H1 (cell line): ENCODE measurements around the gene PRR5L. TPM values are rescaled to one million over a fixed set of nuclear protein-coding genes. Genes with fewer than 3 reads are reported as not detected.

Source experiments
- CTCF ChIA-PET: fragments of 300-600 bp; sonication (Branson Sonifier 250); formaldehyde crosslinking; loops from one replicate; lab custom pipeline; 2021; ENCODE audit not compliant: partially characterized antibody; lab: Charles Lee
- POLR2A ChIA-PET: fragments of 300-600 bp; sonication (Branson Sonifier 250); formaldehyde crosslinking; loops from one replicate; lab custom pipeline; 2021; ENCODE audit warnings: inconsistent platforms; ENCODE audit not compliant: partially characterized antibody; lab: Charles Lee
- DNase-seq, 2 experiments: peaks; one replicate each; pipeline versions ENCODE4 v3.0.0 to v3.0.0-alpha.2; 2010 to 2022; ENCODE audit warnings: low spot score in 2 of 2, low read depth in 1 of 2, mixed read lengths in 1 of 2
- FAIRE-seq: peaks from 2 replicates; lab custom pipeline; 2011; peaks lifted over from hg19 to GRCh38; lab: Jason Lieb, UNC
- H2AFZ ChIP-seq: 2 replicates; pipeline ENCODE4 v1.8.1; 2012; ENCODE audit warnings: low read length, inconsistent platforms
- H2AK5ac ChIP-seq: 2 replicates; pipeline ENCODE4 v1.6.1; 2013; ENCODE audit warnings: low read depth, low read length
- H2BK120ac ChIP-seq: replicated peaks from 2 replicates; pipeline ENCODE3; 2013; ENCODE audit warnings: low read depth, low read length, inconsistent platforms
- H2BK12ac ChIP-seq: 2 replicates; pipeline ENCODE4 v1.6.1; 2013; ENCODE audit warnings: low read depth, low read length
- H2BK15ac ChIP-seq: 2 replicates; pipeline ENCODE4 v1.6.1; 2013; ENCODE audit warnings: low read length
- H2BK20ac ChIP-seq: 2 replicates; pipeline ENCODE4 v1.6.1; 2013; ENCODE audit warnings: low read length
- H2BK5ac ChIP-seq: 2 replicates; pipeline ENCODE4 v1.6.1; 2013; ENCODE audit warnings: low read depth, low read length
- H3K14ac ChIP-seq: 2 replicates; pipeline ENCODE4 v1.6.1; 2013; ENCODE audit warnings: inconsistent platforms; ENCODE audit not compliant: insufficient read length
- H3K18ac ChIP-seq: 2 replicates; pipeline ENCODE4 v1.6.1; 2013; ENCODE audit warnings: low read length; ENCODE audit errors: extremely low read depth
- H3K23ac ChIP-seq: 2 replicates; pipeline ENCODE4 v1.6.1; 2013; ENCODE audit warnings: inconsistent platforms; ENCODE audit not compliant: insufficient read length
- H3K23me2 ChIP-seq: 2 replicates; pipeline ENCODE4 v1.6.1; 2013; ENCODE audit warnings: low read depth, low read length
- H3K27ac ChIP-seq: 2 replicates; pipeline ENCODE4 v1.6.1; 2011; ENCODE audit warnings: low read depth, low read length, inconsistent platforms
- H3K27me3 ChIP-seq, 4 experiments: replicated peaks in 1 of 4; 1 replicate in 1 of 4; 2 replicates in 3 of 4; pipeline versions ENCODE4 v1.6.1 to v1.8.1; 2011 to 2013; ENCODE audit warnings: low read length in 3 of 4, mild to moderate bottlenecking in 3 of 4, inconsistent platforms in 2 of 4, mixed read lengths in 2 of 4, moderate library complexity in 1 of 4; ENCODE audit not compliant: control insufficient read depth in 3 of 4, insufficient read depth in 3 of 4; ENCODE audit errors: extremely low read depth in 1 of 4
- H3K36me3 ChIP-seq, 4 experiments: 2 replicates each; pipeline versions ENCODE4 v1.6.1 to v1.8.1; 2011 to 2013; ENCODE audit warnings: mild to moderate bottlenecking in 4 of 4, low read length in 3 of 4, moderate library complexity in 2 of 4, control low read depth in 1 of 4, inconsistent platforms in 1 of 4; ENCODE audit not compliant: insufficient read depth in 4 of 4, control insufficient read depth in 2 of 4
- H3K4ac ChIP-seq: replicated peaks from 2 replicates; pipeline ENCODE3; 2013; ENCODE audit warnings: low read length, low read depth, mixed read lengths, inconsistent platforms; ENCODE audit not compliant: insufficient read length
- H3K4me1 ChIP-seq, 4 experiments: replicated peaks in 1 of 4; 1 replicate in 1 of 4; 2 replicates in 3 of 4; pipeline versions ENCODE4 v1.6.1 to v1.8.1; 2011 to 2013; ENCODE audit warnings: low read length in 3 of 4, inconsistent platforms in 2 of 4, mixed read lengths in 1 of 4; ENCODE audit not compliant: insufficient read depth in 4 of 4, control insufficient read depth in 3 of 4
- H3K4me2 ChIP-seq, 2 experiments: 2 replicates each; pipeline versions ENCODE4 v1.6.1 to v1.8.1; 2011 to 2013; ENCODE audit warnings: low read depth in 2 of 2, low read length in 2 of 2, control low read depth in 1 of 2, inconsistent platforms in 1 of 2, mild to moderate bottlenecking in 1 of 2; ENCODE audit not compliant: insufficient read depth in 1 of 2
- H3K4me3 ChIP-seq, 4 experiments: fragments of 200-600, 300-600 bp in 1 of 4; sonication (generic), shearing (Covaris generic), sonication (Bioruptor Twin) in 1 of 4; 2 replicates each; pipeline versions ENCODE4 v1.5.1 to v1.8.1; 2011 to 2016; ENCODE audit warnings: low read length in 4 of 4, low read depth in 3 of 4, control low read depth in 2 of 4, inconsistent platforms in 2 of 4, mild to moderate bottlenecking in 2 of 4, mixed read lengths in 1 of 4, moderate library complexity in 1 of 4; ENCODE audit not compliant: insufficient read depth in 2 of 4; ENCODE audit errors: extremely low read depth in 1 of 4
- H3K56ac ChIP-seq: replicated peaks from 2 replicates; pipeline ENCODE3; 2013; ENCODE audit warnings: low read depth, mild to moderate bottlenecking, mixed read lengths, low read length, inconsistent platforms; ENCODE audit not compliant: insufficient read length
- H3K79me1 ChIP-seq: 2 replicates; pipeline ENCODE4 v1.6.1; 2013; ENCODE audit warnings: low read depth, low read length, control low read depth
- H3K79me2 ChIP-seq, 2 experiments: 2 replicates each; pipeline versions ENCODE4 v1.6.1 to v1.8.1; 2012 to 2013; ENCODE audit warnings: low read length in 2 of 2, mild to moderate bottlenecking in 2 of 2, inconsistent platforms in 1 of 2; ENCODE audit not compliant: insufficient read depth in 2 of 2, control insufficient read depth in 1 of 2
- H3K9ac ChIP-seq, 4 experiments: replicated peaks in 1 of 4; 1 replicate in 1 of 4; 2 replicates in 3 of 4; pipeline versions ENCODE4 v1.6.1 to v1.8.1; 2011 to 2013; ENCODE audit warnings: low read depth in 3 of 4, low read length in 3 of 4, control low read depth in 2 of 4, mild to moderate bottlenecking in 2 of 4, moderate library complexity in 2 of 4, inconsistent platforms in 1 of 4; ENCODE audit errors: extremely low read depth in 1 of 4
- H3K9me3 ChIP-seq, 2 experiments: 2 replicates each; pipeline versions ENCODE4 v1.6.1 to v1.8.1; 2012 to 2013; ENCODE audit warnings: mild to moderate bottlenecking in 2 of 2, moderate library complexity in 2 of 2, control low read depth in 1 of 2, inconsistent platforms in 1 of 2, low read depth in 1 of 2, low read length in 1 of 2, mixed read lengths in 1 of 2; ENCODE audit not compliant: insufficient read depth in 2 of 2
- H4K20me1 ChIP-seq, 2 experiments: replicated peaks in 1 of 2; 2 replicates each; pipeline versions ENCODE3 to v1.8.1; 2011 to 2013; ENCODE audit warnings: inconsistent platforms in 2 of 2, low read length in 2 of 2, mild to moderate bottlenecking in 1 of 2; ENCODE audit not compliant: insufficient read depth in 2 of 2, control insufficient read depth in 1 of 2
- H4K5ac ChIP-seq: 2 replicates; pipeline ENCODE4 v1.6.1; 2013; ENCODE audit warnings: low read length, low read depth, mixed read lengths, inconsistent platforms; ENCODE audit not compliant: insufficient read length
- H4K8ac ChIP-seq: 2 replicates; pipeline ENCODE4 v1.8.0; 2013; ENCODE audit warnings: mild to moderate bottlenecking, moderate library complexity, low read length, inconsistent platforms; ENCODE audit not compliant: insufficient read depth; ENCODE audit errors: extremely low read depth
- H4K91ac ChIP-seq: replicated peaks from 2 replicates; pipeline ENCODE3; 2013; ENCODE audit warnings: low read length, mixed read lengths, inconsistent platforms; ENCODE audit not compliant: insufficient read length
- BRCA1 ChIP-seq: IDR thresholded peaks from 2 replicates; pipeline ENCODE4 v1.6.1; 2012; ENCODE audit warnings: low read depth, low read length, improper control_type of control experiment
- CBX8 ChIP-seq: fragments of 300-800, 300-1000 bp; sonication (generic); IDR thresholded peaks from 2 replicates; pipeline ENCODE4 v1.7.1; 2016; ENCODE audit warnings: low read depth, low read length, borderline replicate concordance
- CEBPB ChIP-seq: IDR thresholded peaks from 2 replicates; pipeline ENCODE4 v1.6.1; 2012; ENCODE audit warnings: low read depth, low read length
- EGR1 ChIP-seq: IDR thresholded peaks from 2 replicates; pipeline ENCODE4 v1.6.1; 2011; ENCODE audit warnings: low read depth, low read length, borderline replicate concordance
- KDM5A ChIP-seq: fragments of 200-600 bp; IDR thresholded peaks from 2 replicates; pipeline ENCODE4 v1.7.1; 2012; ENCODE audit warnings: mild to moderate bottlenecking, low read length, inconsistent platforms, mixed read lengths
- PHF8 ChIP-seq: fragments of 200-600 bp; sonication (generic); conservative IDR thresholded peaks from 2 replicates; pipeline ENCODE4 v1.7.1; 2012; ENCODE audit warnings: low read depth, mild to moderate bottlenecking, inconsistent platforms, low read length, moderate library complexity
- RXRA ChIP-seq: IDR thresholded peaks from 2 replicates; pipeline ENCODE4 v1.6.1; 2011; ENCODE audit warnings: low read depth, mild to moderate bottlenecking, low read length, moderate library complexity; ENCODE audit not compliant: insufficient read depth
- SIRT6 ChIP-seq: IDR thresholded peaks from one replicate; pipeline ENCODE4 v1.7.1; 2012; ENCODE audit warnings: low read length, inconsistent platforms
- SIX5 ChIP-seq: IDR thresholded peaks from 2 replicates; pipeline ENCODE4 v1.6.1; 2011; ENCODE audit warnings: mild to moderate bottlenecking, low read depth, low read length
- WGBS, 2 experiments: shearing (Covaris generic) in 1 of 2; methylation state at CpG; one replicate each; pipeline versions ENCODE4 v1.1.6 to v1.1.7; 2013 to 2015; ENCODE audit warnings: low lambda C conversion rate in 2 of 2, mixed read lengths in 2 of 2, inconsistent platforms in 1 of 2, low coverage in 1 of 2, missing lambda C conversion rate in 1 of 2; ENCODE audit not compliant: insufficient replicate concordance in 2 of 2, insufficient coverage in 1 of 2, insufficient read length in 1 of 2; ENCODE audit errors: extremely low coverage in 1 of 2, missing lambda C conversion rate in 1 of 2; 5-methylcytosine and 5-hydroxymethylcytosine counted together
- polyA plus RNA-seq, 7 experiments: library from polyadenylated mRNA; depleted of rRNA in 3 of 7; stranded (reverse) in 5 of 7; unstranded in 2 of 7; fragments of >200 nt in 5 of 7; fragments of 200-250 nt in 2 of 7; gene quantifications; 1 replicate in 5 of 7; 2 replicates in 1 of 7; 4 replicates in 1 of 7; pipeline versions ENCODE4 v1.2.1 to v1.2.3, GENCODE V29; 2011 to 2013; ENCODE audit warnings: missing spikeins in 2 of 7, mixed read lengths in 2 of 7
- total RNA-seq: library from RNA; stranded (reverse); fragmentation: NEBNext Ultra II Directional; extraction: Animal tissue kit (Norgen Biotek cat#: 25700); gene quantifications from 2 replicates; pipeline ENCODE4 v1.2.1, GENCODE V29; 2021
- TF ChIP-seq, protein P1 (sequence below): IDR thresholded peaks from 2 replicates; pipeline ENCODE4 v1.6.1; 2011; ENCODE audit warnings: low read length, improper control_type of control experiment

Gene PRR5L
- total and polyA plus RNA-seq, 2 of the 8 experiments (the other 6 are each of a cell fraction or from before 2014, with no cell fraction given) = 6.6 to 10.1 TPM

DNA sequence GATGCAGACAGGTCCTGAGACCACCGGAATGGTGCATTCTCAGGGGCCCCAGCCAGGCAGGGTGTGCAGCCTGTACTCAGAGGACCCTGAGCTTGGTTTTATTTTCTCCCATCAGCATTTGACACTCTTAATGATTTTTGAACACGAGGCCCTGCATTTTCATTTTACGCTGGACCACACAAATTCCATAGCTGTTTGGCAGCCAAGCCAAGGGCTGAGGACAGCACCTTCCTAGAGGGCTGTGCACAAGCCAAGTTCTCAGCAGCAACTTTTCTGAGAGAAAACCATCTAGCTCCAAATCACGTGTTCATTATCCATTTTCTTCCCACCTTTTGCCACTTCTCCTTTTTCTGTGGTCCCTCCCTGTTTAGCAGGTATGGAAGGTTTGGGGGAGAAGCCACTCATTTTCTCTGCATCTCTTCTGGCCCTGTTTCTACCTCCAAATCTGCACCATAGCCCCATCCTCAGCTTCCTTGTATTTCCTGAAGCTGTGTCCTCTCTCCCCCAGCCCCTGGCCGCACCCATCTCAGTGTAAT, 153.5 kb downstream of the PRR5L start:
- POLR2A ChIA-PET = no interaction called here
- Histone ChIP-seq H3K9ac (no peak overlapping the region), H2AK5ac (no peak overlapping the region), H4K20me1 (no peaks in the 10 kb centered on the region), H2BK5ac (no peak overlapping the region), H2BK20ac (no peak overlapping the region), H2AFZ (no peak overlapping the region), H3K4me2 (no peak overlapping the region), H2BK120ac (no peak overlapping the region), H3K36me3 (peaks cover 0 to 5% (median under 1%) of the 10 kb centered on the region in 4 experiments; a peak in 2 of 8 replicates), H4K91ac (no peak overlapping the region), H3K56ac (no peak overlapping the region), H3K27ac (no peak overlapping the region), H3K9me3 (no peaks in the 10 kb centered on the region), H4K8ac (no peak overlapping the region), H3K4me3 (no peak overlapping the region), H3K79me1 (no peaks in the 10 kb centered on the region), H2BK15ac (no peak overlapping the region), H3K23ac (no peak overlapping the region), H3K18ac (no peak overlapping the region), H2BK12ac (no peak overlapping the region), H4K5ac (no peak overlapping the region), H3K4me1 (peaks cover 0 to 8% (median 3%) of the 10 kb centered on the region in 4 experiments; a peak in 6 of 7 replicates), H3K79me2 (no peaks in the 10 kb centered on the region), H3K4ac (no peak overlapping the region), H3K27me3 (no peaks in the 10 kb centered on the region), H3K23me2 (no peaks in the 10 kb centered on the region), H3K14ac (no peak overlapping the region)
- no peak for DNase-seq
- CTCF ChIA-PET = interaction anchor here (1.0 to 4.9 kb wide), 7 partner anchors 10 to 246 kb away, joined by 3 to 24 read pairs (median 5); no protein-coding TSS in a partner anchor
- WGBS, 2 experiments = 81% methylated on average over 5 of the region's 5 CpGs; no CpG with 5 or more reads in 1 of the 2 experiments
- FAIRE-seq = no peak
- no peak for TF ChIP-seq CBX8
- TF ChIP-seq SIX5 = no peak
- TF ChIP-seq, protein P1, sequence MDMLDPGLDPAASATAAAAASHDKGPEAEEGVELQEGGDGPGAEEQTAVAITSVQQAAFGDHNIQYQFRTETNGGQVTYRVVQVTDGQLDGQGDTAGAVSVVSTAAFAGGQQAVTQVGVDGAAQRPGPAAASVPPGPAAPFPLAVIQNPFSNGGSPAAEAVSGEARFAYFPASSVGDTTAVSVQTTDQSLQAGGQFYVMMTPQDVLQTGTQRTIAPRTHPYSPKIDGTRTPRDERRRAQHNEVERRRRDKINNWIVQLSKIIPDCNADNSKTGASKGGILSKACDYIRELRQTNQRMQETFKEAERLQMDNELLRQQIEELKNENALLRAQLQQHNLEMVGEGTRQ = no peak
- TF ChIP-seq BRCA1 = no peak
- TF ChIP-seq EGR1 = no peak
- TF ChIP-seq CEBPB = no peak
- no peak for TF ChIP-seq SIRT6
- TF ChIP-seq RXRA = no peak
- TF ChIP-seq KDM5A = no peak
- no peak for TF ChIP-seq PHF8
